NCI-H748 treated with DMSO at 0.1 percent for 48 hours (cell line): ENCODE results near the gene CATSPER3.
"Not testable (repeated sequence)": the region's sequence is repeated elsewhere in the genome, so short reads cannot be mapped to it uniquely, and the experiment has no call there.

Source experiments
- DNase-seq: peaks from one replicate; lab custom pipeline; 2025; lab: John Stamatoyannopoulos, UW

Gene CATSPER3

DNA sequence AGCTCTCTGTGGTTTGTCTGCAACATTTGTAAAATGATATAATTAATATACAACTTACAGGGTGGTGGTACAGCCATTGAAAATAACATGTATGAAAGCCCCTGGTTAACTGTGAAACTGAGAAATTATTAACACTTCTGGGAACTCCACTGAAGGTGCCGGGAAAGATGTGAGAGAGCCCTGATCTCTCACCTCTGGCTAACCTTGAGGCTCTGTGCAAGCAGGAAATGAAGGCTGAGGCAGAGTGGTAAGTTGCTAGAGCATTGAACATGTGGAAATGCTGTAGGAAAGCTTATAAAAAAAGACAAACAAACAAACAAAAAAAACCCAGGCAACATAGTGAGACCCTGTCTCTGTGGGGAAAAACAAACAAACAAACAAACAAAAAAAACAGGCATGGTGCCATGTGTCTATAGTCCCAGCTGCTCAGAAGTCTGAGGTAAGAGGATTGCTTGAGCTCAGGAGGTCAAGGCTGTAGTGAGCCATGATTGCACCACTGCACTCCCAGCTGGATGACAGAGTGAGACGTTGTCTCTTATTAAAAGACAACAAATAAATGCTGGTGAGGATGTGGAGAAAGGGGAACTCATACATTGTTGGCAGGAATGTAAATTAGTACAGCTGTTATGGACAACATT lies 7.5 kb downstream of the CATSPER3 start:
- no peak for DNase-seq

DNA sequence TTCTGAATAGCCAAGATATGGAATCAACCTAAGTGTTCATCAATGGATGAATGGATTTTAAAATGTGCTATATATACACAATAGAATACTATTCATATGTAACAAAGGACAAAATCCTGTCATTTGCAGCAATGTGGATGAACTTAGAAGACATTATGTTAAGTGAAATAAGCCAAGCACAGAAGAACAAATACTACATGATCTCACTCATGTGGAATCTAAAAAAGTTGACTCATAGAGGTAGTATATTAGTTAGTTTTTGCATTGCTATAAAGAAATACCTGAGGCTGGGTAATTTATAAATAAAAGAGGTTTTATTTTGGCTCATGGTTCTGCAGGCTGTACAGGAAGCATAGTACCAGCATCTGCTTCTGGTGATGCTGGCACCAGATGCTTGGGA lies 8.1 kb downstream of the CATSPER3 start:
- DNase-seq: no peak

DNA sequence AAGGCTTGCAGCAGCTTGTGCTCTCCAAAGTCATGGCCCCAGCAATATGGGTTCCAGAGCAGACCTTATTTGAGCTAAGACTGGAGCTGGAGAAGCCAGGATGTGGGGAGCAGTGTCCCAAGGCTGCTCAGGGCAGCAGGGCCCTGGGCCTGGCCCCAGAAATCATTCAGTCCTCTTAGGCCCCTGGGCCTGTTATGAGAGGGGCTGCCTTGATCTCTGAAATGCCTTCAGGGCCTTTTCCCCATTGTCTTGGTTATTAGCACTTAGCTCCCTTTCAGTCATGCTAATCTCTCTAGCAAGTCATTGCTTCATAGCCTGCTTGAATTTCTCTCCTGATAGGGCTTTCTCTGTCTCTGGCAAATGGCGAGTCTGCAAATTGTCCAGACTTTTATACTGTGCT lies 9.1 kb downstream of the CATSPER3 start:
- DNase-seq: no peak

DNA sequence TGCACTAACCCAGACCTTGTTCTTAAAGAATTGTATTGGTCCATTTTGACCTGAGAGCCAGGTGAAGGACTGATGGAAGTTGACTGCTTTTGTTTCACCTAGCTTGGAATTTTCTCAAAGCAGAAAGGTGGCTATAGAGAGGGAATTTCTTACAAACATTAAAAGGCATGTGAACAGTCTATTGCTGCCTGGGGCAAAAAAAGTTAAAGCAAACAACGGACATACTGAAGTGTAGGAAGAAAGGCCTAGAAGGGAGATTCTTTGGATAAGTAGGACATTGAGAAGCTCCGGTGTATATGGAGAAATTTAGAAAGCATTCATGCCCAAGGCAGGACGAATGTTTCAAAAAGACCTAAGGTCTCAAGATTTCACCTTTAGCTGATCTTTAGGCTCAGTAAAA lies 11.7 kb downstream of the CATSPER3 start:
- DNase-seq: no peak

DNA sequence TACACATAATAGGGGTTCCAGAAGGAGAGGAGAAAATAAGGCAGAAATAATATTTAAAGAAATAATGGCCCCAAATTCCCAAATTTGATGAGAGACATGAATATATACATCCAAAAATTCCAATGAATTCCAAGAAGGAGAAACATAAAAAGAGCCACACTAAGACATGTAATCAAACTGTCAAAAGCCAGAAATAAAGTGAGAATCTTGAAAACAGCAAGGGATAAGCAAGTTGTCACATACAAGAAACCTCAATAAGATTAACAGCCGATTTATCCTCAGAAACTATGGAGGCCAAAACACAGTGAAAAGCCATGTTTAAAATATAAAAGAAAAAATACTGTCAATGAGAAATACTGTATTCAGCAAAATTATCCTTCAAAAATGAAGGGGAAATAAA lies 14.5 kb downstream of the CATSPER3 start:
- no peak for DNase-seq

DNA sequence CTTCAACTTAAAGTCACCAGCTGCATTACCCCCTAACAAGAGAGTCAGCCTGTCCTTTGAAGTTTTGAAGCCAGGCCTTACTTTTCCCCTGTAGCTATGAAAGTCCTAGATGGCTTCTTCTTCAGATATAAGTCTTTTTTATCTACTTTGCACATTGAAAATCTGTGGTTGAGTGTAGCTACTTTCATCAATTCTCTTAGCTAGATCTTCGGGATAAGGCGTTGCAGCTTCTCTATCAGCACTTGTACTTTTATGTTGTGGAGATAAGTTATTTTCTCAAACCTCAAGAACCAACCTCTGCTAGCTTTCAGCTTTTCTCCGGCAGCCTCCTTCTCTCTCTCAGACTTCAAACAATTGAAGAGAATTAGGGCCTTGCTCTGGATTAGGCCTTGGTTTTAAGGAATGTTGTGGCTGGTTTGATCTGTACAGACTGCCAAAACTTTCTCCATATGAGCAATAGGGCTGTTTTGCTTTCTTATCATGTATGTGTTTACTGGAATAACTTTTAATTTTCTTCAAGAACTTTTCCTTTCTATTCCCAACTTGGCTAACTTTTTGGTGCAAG lies 21.6 kb downstream of the CATSPER3 start:
- no peak for DNase-seq

- DNase-seq: not testable (repeated sequence)
These were observed 22.5 kb downstream of the CATSPER3 start for GRCh38 chr5:134990183-134990582.

DNA sequence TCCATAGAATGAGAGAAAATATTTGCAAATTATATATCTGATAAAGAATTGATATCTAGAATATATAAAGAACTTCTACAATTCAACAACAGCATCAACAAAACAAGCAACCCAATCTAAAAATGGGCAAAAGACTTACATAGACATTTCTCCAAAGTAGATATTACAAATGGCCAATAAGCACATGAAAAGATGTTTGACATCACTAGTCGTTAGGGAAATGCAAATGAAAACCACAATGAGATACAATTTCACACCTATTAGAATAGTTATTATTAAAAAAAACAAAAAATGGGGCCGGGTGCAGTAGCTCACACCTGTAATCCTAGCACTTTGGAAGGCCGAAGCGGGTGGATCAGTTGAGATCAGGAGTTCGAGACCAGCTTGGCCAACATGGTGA lies 24.4 kb downstream of the CATSPER3 start:
- no peak for DNase-seq

DNA sequence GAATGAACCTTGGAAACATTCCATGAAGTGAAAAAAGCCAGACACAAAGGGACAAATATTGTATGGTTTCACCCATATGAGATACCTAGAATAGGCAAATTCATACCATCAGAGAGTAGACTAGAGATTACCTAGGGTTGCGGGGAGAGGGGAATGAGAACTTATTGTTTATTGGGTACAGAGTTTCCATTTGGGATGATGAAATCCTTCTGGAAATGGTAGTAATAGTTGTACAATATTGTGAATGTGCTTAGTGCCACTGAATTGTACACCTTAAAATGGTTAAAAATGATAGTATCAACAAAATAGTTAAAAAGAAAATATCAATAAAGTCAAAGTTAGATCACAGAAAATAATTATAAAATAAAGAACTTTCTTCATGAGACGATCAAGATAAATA lies 25.5 kb downstream of the CATSPER3 start:
- DNase-seq: no peak

- DNase-seq: no peak
These were observed 27.0 kb downstream of the CATSPER3 start for GRCh38 chr5:134994560-134995156.

DNA sequence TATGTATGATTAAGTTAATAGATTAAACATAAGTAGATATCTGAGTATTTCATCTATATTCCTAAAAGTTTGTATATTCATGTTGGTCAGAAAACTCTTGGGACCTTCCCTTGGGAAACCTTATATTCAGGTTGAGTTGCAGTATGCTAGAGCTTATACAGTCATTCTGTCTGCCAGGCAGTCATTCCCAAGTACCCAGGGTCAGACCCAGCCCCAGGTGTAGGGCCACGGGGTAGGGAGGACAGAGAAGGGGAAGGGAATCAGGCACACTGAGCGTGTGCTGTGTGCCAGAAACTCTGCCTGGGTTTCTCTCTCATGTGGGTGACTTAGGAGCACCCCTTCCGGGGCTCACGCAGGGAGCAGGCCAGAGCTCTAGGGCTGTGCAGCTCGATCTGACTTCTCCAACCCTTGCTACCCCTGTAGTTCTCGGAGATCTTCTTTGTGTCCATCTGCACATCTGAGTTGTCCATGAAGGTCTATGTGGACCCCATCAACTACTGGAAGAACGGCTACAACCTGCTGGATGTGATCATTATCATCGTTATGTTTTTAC lies 28.2 kb downstream of the CATSPER3 start:
- DNase-seq: no peak

DNA sequence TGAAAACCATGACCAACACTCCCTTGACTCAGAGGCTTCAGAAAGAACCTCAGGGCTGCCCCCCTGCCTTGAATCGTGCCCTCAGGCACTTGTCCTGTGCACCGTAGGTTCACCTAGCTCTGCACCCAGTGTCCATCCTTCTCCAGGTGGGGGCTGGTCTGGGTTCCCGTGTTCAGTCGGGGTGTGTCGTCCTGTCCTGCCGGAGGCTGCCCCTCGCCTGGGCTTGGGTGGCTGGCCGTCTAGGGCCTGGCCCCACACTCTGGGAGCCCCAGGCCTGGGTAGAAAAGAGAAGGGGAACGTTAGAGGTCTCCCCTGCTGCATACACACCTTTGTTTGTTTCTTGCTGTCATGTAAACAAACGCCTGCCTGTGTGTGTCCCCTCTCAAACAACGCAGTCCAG lies 29.3 kb downstream of the CATSPER3 start:
- DNase-seq: no peak

- DNase-seq: not testable (repeated sequence)
These were observed 30.4 kb downstream of the CATSPER3 start for GRCh38 chr5:134998068-134998467.

GRCh38 chr5:135004376-135004775 lies 36.7 kb downstream of the CATSPER3 start:
- no peak for DNase-seq

DNA sequence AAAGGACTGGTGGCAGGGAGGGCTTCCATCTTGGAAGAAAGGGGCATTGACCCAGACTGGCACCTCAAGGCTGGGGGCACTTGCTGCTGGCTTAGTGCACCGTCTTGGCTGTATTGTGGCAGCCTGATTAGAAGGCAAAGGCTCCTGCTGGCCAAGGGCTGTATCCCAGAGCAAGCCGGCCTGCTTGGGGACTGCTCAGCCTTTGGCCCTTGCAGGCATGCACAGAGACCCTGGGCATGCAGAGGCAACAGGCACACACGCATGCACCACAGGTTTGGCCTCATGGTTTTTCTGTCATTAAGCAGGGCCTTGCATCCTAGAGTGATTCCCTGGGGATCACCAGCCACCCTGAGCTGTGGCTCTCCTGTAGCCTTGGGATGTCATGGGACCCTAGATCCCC lies 37.4 kb downstream of the CATSPER3 start:
- DNase-seq: no peak

DNA sequence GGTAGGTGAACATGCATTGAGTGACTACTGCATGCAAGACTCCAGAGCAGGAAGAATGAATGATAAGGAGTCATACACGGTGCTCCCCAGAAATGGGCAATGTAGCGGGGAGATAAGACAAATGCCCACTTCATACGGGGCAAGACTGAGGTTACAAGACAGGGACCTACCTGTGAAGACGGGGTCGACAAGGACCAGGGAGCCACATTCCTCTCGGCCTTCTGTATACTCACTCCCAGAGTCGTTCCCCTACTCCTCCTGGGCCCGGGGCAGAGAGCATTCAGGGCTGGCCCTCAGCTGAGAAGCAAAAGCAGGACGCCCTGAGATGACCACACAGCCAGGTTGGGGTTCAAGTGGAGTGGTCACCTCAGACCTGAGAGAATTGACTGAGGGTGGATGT lies 39.6 kb downstream of the CATSPER3 start:
- no peak for DNase-seq

DNA sequence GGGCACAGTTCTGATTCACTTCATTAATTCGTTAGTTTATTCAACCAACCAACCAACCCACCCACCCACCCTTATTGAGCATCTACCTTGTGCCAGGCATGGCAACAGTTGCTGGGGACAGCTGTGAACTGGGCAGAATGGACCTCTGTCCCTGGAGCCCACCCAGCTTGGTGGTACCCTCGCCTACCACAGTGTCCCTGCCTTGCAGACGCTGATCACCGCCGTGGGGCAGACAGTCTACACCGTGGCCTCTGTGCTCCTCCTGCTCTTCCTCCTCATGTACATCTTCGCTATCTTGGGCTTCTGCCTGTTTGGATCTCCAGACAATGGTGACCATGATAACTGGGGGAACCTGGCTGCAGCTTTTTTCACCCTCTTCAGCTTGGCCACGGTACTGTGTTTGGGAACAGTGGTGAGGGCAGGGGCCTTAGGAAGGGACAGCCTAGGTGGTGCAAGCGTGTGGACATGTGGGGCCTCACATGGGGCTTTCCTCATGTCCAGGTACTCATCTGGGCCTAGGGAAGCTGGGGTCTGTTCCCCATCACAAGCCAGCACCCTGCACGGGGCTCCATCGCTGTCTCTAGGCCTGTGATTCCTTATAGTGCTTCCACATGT lies 40.1 kb downstream of the CATSPER3 start:
- no peak for DNase-seq

DNA sequence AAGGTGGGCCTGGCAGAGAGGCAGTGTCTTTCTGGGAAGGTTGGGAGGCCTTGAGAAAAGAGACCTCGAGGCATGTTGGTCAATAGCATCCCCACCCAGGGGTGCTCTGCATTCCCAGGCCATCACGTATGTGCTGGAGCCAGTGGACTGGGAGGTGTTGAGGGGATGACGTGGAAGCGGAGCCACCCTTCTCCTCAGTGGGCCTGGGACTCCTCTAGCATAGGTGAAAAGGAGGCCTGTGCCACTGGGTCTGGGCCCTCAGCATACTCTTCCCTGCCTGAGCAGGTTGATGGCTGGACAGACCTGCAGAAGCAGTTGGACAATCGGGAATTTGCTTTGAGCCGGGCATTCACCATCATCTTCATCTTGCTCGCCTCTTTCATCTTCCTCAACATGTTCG lies 40.8 kb downstream of the CATSPER3 start:
- DNase-seq: no peak

- peak; percentile 8 for DNase-seq
These were observed 41.5 kb downstream of the CATSPER3 start for GRCh38 chr5:135008981-135009735.

DNA sequence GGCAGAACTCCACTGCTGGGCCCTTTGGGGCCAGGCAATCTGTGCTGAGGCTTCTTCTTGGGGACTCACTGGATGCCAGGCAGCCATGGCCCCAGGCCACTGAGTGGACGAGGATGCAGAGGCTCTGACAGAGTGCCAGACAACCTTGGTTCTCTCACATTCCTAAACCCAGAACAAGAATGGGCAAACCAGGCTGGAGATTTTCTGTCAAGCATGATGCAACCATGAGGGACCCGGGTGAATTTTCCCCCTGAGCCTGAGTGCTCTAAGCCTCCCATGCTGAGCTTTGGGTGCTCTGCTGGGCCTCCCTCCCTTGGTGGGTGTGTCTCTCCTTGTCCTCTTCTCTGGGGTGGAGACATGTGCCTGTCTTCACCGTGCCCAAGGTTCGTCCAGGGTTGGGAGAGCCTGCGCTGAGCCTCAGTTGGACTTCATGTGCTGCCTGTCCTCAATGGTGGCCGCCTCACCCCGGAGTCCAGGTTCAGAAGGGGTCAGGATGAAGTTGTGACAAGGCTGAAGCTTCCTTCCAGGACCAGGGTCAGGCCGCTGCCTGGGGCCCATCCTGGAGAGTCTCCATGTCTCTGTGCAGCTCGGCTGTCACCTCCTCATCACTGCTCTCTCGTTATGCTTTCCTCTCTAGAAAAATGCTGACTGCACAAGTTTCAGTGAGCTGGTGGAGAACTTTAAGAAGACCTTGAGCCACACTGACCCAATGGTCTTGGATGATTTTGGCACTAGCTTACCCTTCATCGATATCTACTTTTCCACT lies 42.2 kb downstream of the CATSPER3 start:
- DNase-seq: no peak

DNA sequence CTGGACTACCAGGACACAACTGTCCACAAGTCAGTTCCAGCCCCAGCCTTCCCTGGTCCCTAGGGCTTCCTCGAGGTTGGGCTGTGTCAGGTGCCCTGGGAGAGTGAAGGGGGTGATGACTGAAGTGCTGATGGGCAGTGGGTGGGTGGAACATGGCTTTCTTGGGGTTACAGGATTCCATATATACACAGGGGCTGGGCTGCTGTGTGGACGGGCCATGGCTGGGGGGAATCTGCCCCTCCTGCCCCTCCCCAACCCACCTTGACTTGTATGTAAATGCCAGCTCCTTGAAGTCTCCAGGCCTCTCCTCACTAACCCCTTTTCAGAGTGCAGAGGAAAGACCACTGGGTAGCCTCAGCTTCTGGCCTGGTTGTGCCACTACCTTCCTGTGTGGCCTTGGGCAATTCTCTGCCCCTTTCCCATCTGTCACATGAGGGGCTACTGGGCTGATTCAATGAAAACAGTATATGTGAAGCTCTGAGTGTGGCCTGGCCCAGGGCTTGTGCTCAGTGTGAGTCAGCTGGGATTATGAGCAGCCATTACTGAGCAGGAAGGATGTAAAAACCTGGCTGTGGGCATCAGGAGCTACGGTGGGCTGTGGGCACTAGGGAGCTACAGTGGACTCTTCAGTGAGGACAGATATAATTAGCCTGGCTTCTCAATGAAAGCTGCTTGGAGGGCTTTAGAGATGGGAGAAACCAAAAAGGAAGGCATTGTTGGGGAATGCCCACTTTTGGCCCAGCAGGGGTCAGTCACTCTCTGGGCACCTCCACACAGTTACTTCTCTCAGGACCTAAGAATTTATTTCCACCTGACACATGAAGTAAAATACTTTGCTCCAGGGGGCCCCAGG lies 43.0 kb downstream of the CATSPER3 start:
- DNase-seq: no peak
